GM19397 (cell line): ENCODE measurements around the gene TMEM63A.
"Not testable (repeated sequence)": the region's sequence is repeated elsewhere in the genome, so short reads cannot be mapped to it uniquely, and the experiment has no call there.

Source experiments
- ATAC-seq: cut with Tn5 transposase; IDR thresholded peaks from one replicate; pipeline ENCODE4 v1.9.1; 2021; ENCODE audit warnings: mild to moderate bottlenecking, moderate library complexity; ENCODE audit not compliant: unreplicated experiment

TMEM63A gene

DNA sequence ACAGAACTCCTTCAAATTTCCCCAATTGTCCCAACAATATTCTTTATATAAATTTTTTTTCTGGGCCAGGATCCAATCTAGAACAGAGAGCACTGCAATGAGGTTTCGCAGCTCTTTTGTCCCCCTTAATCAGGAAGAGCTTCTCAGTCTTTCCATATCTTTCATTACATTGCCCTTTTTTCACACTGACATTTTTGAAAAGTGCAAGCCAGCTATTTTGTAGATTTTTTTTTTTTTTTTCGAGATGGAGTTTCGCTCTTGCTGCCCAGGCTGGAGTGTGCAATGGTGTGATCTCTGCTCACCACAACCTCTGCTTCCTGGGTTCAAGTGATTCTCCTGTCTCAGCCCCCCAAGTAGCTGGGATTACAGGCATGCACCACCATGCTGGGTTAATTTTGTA is 75.4 kb downstream of the TMEM63A start:
- ATAC-seq: not testable (repeated sequence)

DNA sequence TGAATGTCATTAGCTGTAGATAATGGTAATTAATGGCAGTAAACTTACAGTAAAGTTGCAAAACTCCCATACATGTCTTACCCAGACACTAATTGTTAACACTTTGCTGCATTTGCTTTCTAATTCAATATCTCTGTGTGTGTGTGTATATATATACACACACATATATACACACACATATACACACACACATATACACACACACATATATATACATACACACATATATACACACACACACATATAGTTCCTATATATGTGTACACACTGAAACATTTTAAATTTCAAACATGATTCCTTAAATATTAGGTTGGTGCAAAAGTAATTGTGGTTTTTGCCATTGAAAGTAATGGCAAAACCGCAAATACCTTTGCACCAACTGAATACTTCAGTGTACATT is 75.9 kb downstream of the TMEM63A start:
- no peak for ATAC-seq

DNA sequence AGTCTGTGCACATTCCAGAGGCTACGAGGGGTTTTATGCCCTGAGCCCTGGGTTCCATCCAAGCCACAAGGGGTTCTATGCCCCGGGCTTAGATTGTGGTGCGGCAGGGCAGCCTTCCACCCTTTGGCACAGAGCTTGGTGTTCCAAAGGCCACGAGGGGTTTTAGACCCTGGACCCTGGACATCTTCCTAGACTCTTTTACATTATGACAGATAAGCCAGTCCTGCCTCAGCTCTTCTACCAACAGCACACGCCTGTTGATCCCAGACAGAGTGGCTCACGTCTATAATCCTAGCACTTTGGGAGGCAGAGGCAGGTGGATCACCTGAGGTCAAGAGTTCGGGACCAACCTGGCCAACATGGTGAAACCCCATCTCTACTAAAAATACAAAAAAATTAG is 81.0 kb downstream of the TMEM63A start:
- not testable (repeated sequence) for ATAC-seq

DNA sequence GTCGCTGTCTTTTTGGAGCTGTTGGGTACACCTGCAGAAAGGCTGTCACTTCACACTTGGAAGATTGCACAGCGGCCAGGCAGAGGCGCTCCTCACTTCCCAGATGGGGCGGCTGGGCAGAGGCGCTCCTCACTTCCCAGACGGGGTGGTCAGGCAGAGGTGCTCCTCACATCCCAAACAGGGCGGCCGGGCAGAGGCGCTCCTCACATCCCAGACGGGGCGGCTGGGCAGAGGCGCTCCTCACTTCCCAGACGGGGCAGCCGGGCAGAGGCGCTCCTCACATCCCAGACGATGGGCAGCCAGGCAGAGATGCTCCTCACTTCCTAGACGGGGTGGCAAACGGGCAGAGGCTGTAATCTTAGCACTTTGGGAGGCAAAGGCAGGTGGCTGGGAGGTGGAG is 86.1 kb downstream of the TMEM63A start:
- not testable (repeated sequence) for ATAC-seq
